Activated T-cell treated with anti-CD3 and anti-CD28 coated beads for 24 hours (primary cell): ENCODE data around the gene CYP1A1.

Source experiments
- DNase-seq: peaks from one replicate; pipeline ENCODE4 v3.0.0-alpha.2; 2020; ENCODE audit warnings: low read depth

The CYP1A1 gene

DNA sequence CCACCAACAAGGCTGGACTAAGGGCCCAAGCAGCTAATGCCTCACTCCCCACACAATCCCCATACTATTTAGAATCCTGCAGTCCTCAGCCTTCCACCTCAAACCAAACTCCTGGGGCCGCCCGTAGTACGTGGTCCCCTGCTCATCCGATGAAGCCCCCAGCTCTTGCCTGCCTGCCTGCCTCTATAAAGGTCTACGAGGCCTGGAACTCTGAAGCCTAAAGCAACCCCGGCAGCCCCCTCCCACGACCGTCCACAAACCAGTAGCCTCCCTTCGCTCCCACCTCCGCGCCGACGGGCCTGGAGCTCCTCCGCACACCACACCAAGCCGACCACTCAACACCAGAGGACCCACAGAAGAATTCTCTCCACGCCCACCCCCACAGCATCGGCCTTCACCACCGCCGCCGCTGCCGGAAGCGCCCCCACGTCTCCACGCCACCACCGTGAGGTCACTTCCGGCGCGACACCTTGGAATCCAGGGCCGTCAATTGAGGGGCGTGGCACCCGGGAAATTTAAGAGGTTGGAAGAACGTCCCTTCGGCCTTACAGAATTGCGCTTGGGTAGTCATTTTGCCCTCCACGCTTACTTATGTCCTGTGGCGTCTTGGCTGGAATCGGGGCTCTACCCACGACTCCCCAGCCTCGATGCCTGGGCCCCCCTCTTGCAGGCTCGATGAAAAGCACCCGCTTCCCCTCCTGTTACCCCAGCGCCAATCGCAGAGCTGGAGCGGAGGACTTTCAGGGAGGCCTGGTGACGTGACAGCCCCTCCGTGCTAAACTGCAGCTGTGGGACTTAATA, 29.5 kb downstream of the CYP1A1 start, which contains the start of gene EDC3:
TSS of gene EDC3 (minus strand) at position 428 of the 801 bp plus-strand sequence. CDS start 20,900 bp downstream, outside the sequence.
- peak; percentile 81 for DNase-seq

DNA sequence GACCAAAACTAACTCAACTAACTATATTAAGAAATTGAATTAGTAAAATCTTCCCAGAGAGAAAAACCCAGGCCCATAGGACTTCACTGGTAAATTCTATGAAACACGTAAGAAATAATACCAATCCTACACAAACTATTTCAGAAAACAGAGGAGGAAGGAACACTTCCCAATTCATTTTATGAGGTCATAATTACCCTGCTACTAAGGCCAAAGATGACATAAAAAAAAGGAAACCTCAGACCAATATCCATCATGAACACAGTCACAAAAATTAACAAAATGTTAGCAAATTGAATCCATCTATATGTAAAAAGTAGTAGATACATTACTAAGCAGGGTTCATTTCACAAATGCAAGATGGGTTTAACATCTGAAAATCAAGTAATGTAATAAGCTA, 33.0 kb downstream of the CYP1A1 start:
- no peak for DNase-seq

DNA sequence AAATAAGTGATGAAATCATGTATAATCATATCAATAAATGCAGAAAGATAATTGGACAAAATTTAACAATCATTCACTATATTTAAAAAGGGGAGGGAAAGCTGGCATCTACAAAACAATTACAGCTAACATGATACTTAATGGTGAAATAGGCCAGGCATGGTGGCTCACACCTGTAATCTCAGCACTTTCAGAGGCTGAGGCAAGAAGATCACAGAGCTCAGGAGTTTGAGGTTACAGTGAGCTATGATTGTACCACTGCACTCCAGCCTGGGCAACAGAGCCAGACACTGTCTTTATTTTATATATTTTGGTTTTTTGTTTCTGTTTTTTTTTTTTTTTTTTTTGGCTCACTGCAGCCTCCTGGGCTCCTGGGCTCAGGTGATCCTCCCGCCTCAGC, 41.6 kb downstream of the CYP1A1 start:
- DNase-seq: no peak

DNA sequence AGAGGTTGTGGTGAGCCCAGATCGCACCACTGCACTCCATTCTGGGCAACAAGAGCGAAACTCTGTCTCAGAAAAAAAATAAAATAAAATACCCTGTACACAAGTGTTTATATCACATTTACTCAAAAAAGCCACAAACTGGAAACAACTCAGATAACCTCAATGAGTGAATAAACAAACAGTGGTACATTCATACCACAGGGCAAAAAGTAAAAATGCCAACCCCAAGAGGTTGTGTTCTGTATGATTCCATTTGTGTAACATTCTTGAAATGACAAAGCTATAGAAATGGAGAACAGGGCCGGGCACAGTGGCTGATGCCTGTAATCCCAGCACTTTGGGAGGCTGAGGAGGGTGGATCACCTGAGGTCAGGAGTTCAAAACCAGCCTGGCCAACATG, 42.4 kb downstream of the CYP1A1 start:
- DNase-seq: no peak

DNA sequence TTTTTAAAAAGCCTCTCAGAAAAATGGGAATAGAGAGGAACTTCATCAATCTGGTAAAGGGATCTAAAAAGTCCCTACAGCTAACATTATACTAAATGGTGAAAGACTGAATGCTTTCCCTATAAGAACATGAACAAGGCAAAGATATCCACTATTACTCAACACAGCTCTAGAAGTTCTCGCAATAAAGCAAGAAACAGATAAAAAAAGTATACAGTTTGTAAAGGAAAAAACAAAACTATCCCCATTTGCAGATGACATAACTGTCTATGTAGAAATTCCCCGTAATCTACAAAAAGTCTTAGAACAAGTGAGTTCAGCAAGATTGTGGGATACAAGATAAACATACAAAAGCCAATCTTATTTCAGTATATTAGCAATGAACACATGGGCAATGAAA, 44.9 kb downstream of the CYP1A1 start:
- DNase-seq: no peak

DNA sequence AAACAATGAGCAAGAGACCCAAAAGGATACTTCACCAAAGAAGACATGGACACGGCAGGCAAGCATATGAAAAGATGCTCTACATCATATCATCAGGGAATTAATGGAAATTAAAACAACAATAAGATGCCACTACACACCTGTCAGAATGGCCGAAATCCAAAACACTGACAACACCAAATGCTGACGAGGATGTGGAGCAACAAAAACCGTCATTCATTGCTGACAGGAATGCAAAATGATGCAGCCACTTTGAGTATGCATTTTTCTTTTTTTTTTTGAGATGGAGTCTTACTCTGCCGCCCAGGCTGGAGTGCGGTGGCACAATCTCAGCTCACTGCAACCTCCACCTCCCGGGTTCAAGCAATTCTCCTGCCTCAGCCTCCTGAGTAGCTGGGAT, 48.5 kb downstream of the CYP1A1 start:
- DNase-seq: no peak

DNA sequence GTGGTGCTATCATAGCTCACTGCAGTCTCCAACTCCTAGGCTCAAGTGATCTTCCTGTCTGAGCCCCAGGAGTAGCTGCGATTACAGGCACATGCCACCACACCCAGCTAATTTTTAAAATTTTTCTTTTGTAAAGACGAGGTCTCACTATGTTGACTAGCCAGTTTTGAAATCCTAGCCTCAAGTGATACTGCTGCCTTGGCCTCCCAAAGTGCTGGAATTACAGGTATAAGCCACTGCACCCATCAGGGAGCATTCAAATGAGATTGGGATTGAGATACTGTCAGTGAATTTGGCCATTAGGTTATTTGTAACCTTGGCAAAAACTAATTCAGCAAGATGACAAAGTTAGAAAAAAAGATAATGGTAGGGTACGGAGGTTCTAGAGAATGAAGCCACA, 51.2 kb downstream of the CYP1A1 start:
- DNase-seq: no peak

DNA sequence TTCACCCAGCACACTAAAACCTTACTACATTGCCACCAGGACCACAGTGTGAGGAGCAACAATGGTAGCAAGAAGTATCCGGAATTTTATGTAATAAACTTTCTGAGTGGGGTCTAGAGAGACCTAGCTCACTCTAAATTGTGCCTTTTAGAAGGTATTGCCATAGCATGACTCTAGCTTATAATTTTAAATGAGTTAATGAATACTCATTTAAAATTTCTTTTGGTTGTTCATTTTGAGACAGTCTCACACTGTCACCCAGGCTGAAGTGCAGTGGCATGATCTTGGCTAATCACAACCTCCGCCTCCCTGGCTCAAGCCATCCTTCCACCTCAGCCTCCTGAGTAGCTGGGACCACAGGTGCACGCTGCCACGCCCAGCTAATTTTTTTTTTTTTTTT, 55.7 kb downstream of the CYP1A1 start:
- DNase-seq: no peak
